ENCODE measurements around the gene MAPKAPK2.
"Not testable (repeated sequence)": the region's sequence is repeated elsewhere in the genome, so short reads cannot be mapped to it uniquely, and the experiment has no call there.

Gene MAPKAPK2

GRCh38 chr1:206684478-206685333 lies at the start of gene MAPKAPK2:
Gene MAPKAPK2, plus strand, starts transcription at chr1:206684905. Its CDS starts 325 bp downstream, at chr1:206685230.
- DNase-seq (ENCODE audit: extremely low read depth in 1 of 2, low read depth in 1 of 2): peak; percentile 48 to 51

- peak; percentile 85 to 87 for DNase-seq (ENCODE audit: extremely low read depth in 1 of 2, low read depth in 1 of 2)
These were observed 49.4 kb upstream of the MAPKAPK2 start, which contains the start of gene DYRK3 for GRCh38 chr1:206635080-206635977. Gene DYRK3, plus strand, starts transcription at chr1:206635536. Its CDS starts 168 bp downstream, at chr1:206635704.

- DNase-seq (ENCODE audit: extremely low read depth in 1 of 2, low read depth in 1 of 2): no peak
These were observed 48.7 kb upstream of the MAPKAPK2 start for GRCh38 chr1:206635978-206636345.

GRCh38 chr1:206636671-206637070 lies 48.0 kb upstream of the MAPKAPK2 start:
- no peak for DNase-seq (ENCODE audit: extremely low read depth in 1 of 2, low read depth in 1 of 2)

- DNase-seq (ENCODE audit: extremely low read depth in 1 of 2, low read depth in 1 of 2): no peak
These were observed 47.1 kb upstream of the MAPKAPK2 start for GRCh38 chr1:206637605-206638004.

- not testable (repeated sequence) for DNase-seq (ENCODE audit: extremely low read depth in 1 of 2, low read depth in 1 of 2)
These were observed 42.6 kb upstream of the MAPKAPK2 start for GRCh38 chr1:206642074-206642473.

GRCh38 chr1:206643118-206643698 lies 41.5 kb upstream of the MAPKAPK2 start:
- DNase-seq (ENCODE audit: extremely low read depth in 1 of 2, low read depth in 1 of 2): no peak

- no peak for DNase-seq (ENCODE audit: extremely low read depth in 1 of 2, low read depth in 1 of 2)
These were observed 38.2 kb upstream of the MAPKAPK2 start for GRCh38 chr1:206646504-206646903.

GRCh38 chr1:206647224-206647623 lies 37.5 kb upstream of the MAPKAPK2 start:
- DNase-seq (ENCODE audit: extremely low read depth in 1 of 2, low read depth in 1 of 2): no peak

- no peak for DNase-seq (ENCODE audit: extremely low read depth in 1 of 2, low read depth in 1 of 2)
These were observed 35.3 kb upstream of the MAPKAPK2 start for GRCh38 chr1:206649261-206649921.

GRCh38 chr1:206651014-206651413 lies 33.7 kb upstream of the MAPKAPK2 start:
- DNase-seq (ENCODE audit: extremely low read depth in 1 of 2, low read depth in 1 of 2): no peak

GRCh38 chr1:206651958-206652890 lies 32.5 kb upstream of the MAPKAPK2 start:
- DNase-seq (ENCODE audit: extremely low read depth in 1 of 2, low read depth in 1 of 2): no peak

- DNase-seq (ENCODE audit: extremely low read depth in 1 of 2, low read depth in 1 of 2): no peak
These were observed 30.8 kb upstream of the MAPKAPK2 start for GRCh38 chr1:206653715-206654459.

- DNase-seq (ENCODE audit: extremely low read depth in 1 of 2, low read depth in 1 of 2): no peak
These were observed 29.9 kb upstream of the MAPKAPK2 start for GRCh38 chr1:206654828-206655227.

- no peak for DNase-seq (ENCODE audit: extremely low read depth in 1 of 2, low read depth in 1 of 2)
These were observed 29.2 kb upstream of the MAPKAPK2 start for GRCh38 chr1:206655471-206655882.

GRCh38 chr1:206656936-206657335 lies 27.8 kb upstream of the MAPKAPK2 start:
- DNase-seq (ENCODE audit: extremely low read depth in 1 of 2, low read depth in 1 of 2): no peak

- DNase-seq (ENCODE audit: extremely low read depth in 1 of 2, low read depth in 1 of 2): no peak
These were observed 27.0 kb upstream of the MAPKAPK2 start for GRCh38 chr1:206657751-206658150.

GRCh38 chr1:206658264-206658980 lies 26.3 kb upstream of the MAPKAPK2 start:
- DNase-seq (ENCODE audit: extremely low read depth in 1 of 2, low read depth in 1 of 2): no peak

All from stimulated activated CD8-positive, alpha-beta memory T cell treated with anti-CD3 and anti-CD28 coated beads, Interleukin-7, amount 100 ng/mL, for 48 hours (primary cell).